GM23248 (cell line): ENCODE data around the gene ACSF2.

Source experiments
- EZH2 ChIP-seq: fragments of 200-600 bp; sonication (generic); IDR thresholded peaks from 2 replicates; pipeline ENCODE4 v1.6.1; 2018; ENCODE audit warnings: antibody characterized with exemption, mild to moderate bottlenecking; ENCODE audit not compliant: insufficient read depth, poor library complexity, severe bottlenecking
- EZH2phosphoT487 ChIP-seq: fragments of 200-600 bp; sonication (generic); IDR thresholded peaks from 2 replicates; pipeline ENCODE4 v1.6.1; 2018; ENCODE audit warnings: antibody characterized with exemption, moderate library complexity, mild to moderate bottlenecking, low read depth; ENCODE audit not compliant: insufficient read depth

- TF ChIP-seq EZH2phosphoT487 (no peak), EZH2 (no peak)
Measured at GRCh38 chr17:50517011-50517410, 91.0 kb downstream of the ACSF2 start.
